ENCODE results near the gene GPR108. TPM values are rescaled to one million over a fixed set of nuclear protein-coding genes. Genes with fewer than 3 reads are reported as not detected.
"Not testable (repeated sequence)": the region's sequence is repeated elsewhere in the genome, so short reads cannot be mapped to it uniquely, and the experiment has no call there.

The GPR108 gene
- total and polyA plus RNA-seq, 8 donors, result 51.0 to 81.7 (median 62.6) TPM

GRCh38 chr19:6772866-6773322, 35.5 kb upstream of the GPR108 start:
- no peak for DNase-seq
- intact Hi-C loops (cut with DNase I), result no loop called here
- peak overlapping the region; percentile 19 to 89 for H3K27ac ChIP-seq
- no peak for TF ChIP-seq CTCF (IDR thresholded peaks at IDR 0.05)
- peak overlapping the region; percentile 32 to 90 for H3K4me3 ChIP-seq
- peaks cover 0 to under 1% of the 10 kb centered on the region in 2 donors for H3K27me3 ChIP-seq
- H3K36me3 ChIP-seq, result peaks cover 0 to 2% of the 10 kb centered on the region in 2 donors
- no peak for ATAC-seq
- peaks cover 0 to 49% of the 10 kb centered on the region in 2 donors for H3K4me1 ChIP-seq
- no peaks in the 10 kb centered on the region for H3K9me3 ChIP-seq

- intact Hi-C loops (cut with DNase I), result no loop called here
- peak within 1 kb of the TSS; percentile 19 to 89 for H3K27ac ChIP-seq
- ATAC-seq, result peak; percentile 61
Observed at GRCh38 chr19:6772028-6772865, 34.9 kb upstream of the GPR108 start, which contains the start of gene VAV1. Gene VAV1 (plus strand): TSS chr19:6772708. CDS start chr19:6772808, 100 bp downstream.

GRCh38 chr19:6771648-6772027, 34.3 kb upstream of the GPR108 start:
- H3K36me3 ChIP-seq; H3K9me3 ChIP-seq; H3K4me3 ChIP-seq; ATAC-seq; intact Hi-C loops (cut with DNase I): not testable (repeated sequence)
- Histone ChIP-seq H3K27me3 (peaks cover 0 to 11% of the 10 kb centered on the region in 2 donors), H3K4me1 (peaks cover 6 to 56% of the 10 kb centered on the region in 2 donors), H3K27ac (peak overlapping the region in 1 of 2 donors; percentile 89)
- peak in 1 of 4 donors; percentile 67 for DNase-seq

More at GRCh38 chr19:6772028-6772865, 34.9 kb upstream of the GPR108 start, which contains the start of gene VAV1:
- Histone ChIP-seq H3K36me3 (no peaks in the 10 kb centered on the region), H3K27me3 (peaks cover 0 to 7% of the 10 kb centered on the region in 2 donors), H3K9me3 (no peaks in the 10 kb centered on the region), H3K4me3 (peak within 1 kb of the TSS; percentile 32 to 90), H3K4me1 (peaks cover 0 to 49% of the 10 kb centered on the region in 2 donors)
- peak in 2 of 4 donors; percentile 83 to 95 for DNase-seq
- peak in 1 of 2 donors; percentile 43 for TF ChIP-seq CTCF (IDR thresholded peaks at IDR 0.05)

GRCh38 chr19:6769006-6769619, 31.7 kb upstream of the GPR108 start:
- H3K36me3 ChIP-seq, result no peaks in the 10 kb centered on the region
- peak in 1 of 4 donors; percentile 7 for DNase-seq
- no peak overlapping the region for H3K4me3 ChIP-seq
- H3K27me3 ChIP-seq, result peaks cover 0 to 29% of the 10 kb centered on the region in 2 donors
- H3K4me1 ChIP-seq, result peaks cover 10 to 51% of the 10 kb centered on the region in 2 donors
- H3K9me3 ChIP-seq, result no peaks in the 10 kb centered on the region
- no peak overlapping the region for H3K27ac ChIP-seq
- ATAC-seq, result no peak
- peak; percentile 17 to 31 for TF ChIP-seq CTCF (IDR thresholded peaks at IDR 0.05)
- intact Hi-C loops (cut with DNase I), result no loop called here

GRCh38 chr19:6768236-6768785, 30.9 kb upstream of the GPR108 start:
- Histone ChIP-seq H3K4me1 (peaks cover 10 to 51% of the 10 kb centered on the region in 2 donors), H3K27me3 (peaks cover 0 to 29% of the 10 kb centered on the region in 2 donors), H3K36me3 (no peaks in the 10 kb centered on the region), H3K9me3 (no peaks in the 10 kb centered on the region), H3K4me3 (peak overlapping the region; percentile 33 to 51), H3K27ac (peak overlapping the region; percentile 19 to 86)
- ATAC-seq (no peak), DNase-seq (peak in 1 of 4 donors; percentile 8)
- intact Hi-C loops (cut with DNase I), result no loop called here
- TF ChIP-seq CTCF (IDR thresholded peaks at IDR 0.05), result no peak

All from left lung (tissue), 10 donors.